WTC11 (cell line): ENCODE results near the gene EIF2B4. TPM values are rescaled to one million over a fixed set of nuclear protein-coding genes. Genes with fewer than 3 reads are reported as not detected.

Source experiments
- CBFB ChIP-seq: sonication (generic); formaldehyde crosslinking; IDR thresholded peaks from 2 replicates; pipeline ENCODE4 v1.8.1; 2022; ENCODE audit warnings: mild to moderate bottlenecking, low read depth, missing genetic modification reagents
- ELF4 ChIP-seq: sonication (generic); formaldehyde crosslinking; IDR thresholded peaks from 2 replicates; pipeline ENCODE4 v1.8.1; 2022; ENCODE audit warnings: low read depth, mild to moderate bottlenecking, moderate library complexity, missing genetic modification reagents
- EMX1 ChIP-seq: fragments of 250-450 bp; sonication (Bioruptor Pico); IDR thresholded peaks from 2 replicates; pipeline ENCODE4 v1.8.0; 2021; ENCODE audit warnings: mild to moderate bottlenecking
- ESRRA ChIP-seq: sonication (generic); formaldehyde crosslinking; IDR thresholded peaks from 2 replicates; pipeline ENCODE4 v1.8.1; 2022; ENCODE audit warnings: mild to moderate bottlenecking, missing genetic modification reagents, borderline replicate concordance
- ETV6 ChIP-seq: sonication (generic); formaldehyde crosslinking; IDR thresholded peaks from 2 replicates; pipeline ENCODE4 v1.8.1; 2022; ENCODE audit warnings: mild to moderate bottlenecking, missing genetic modification reagents
- FOXK1 ChIP-seq: sonication (generic); formaldehyde crosslinking; IDR thresholded peaks from 2 replicates; pipeline ENCODE4 v1.8.0; 2022; ENCODE audit warnings: mild to moderate bottlenecking, moderate library complexity, missing genetic modification reagents
- FOXP1 ChIP-seq: sonication (generic); formaldehyde crosslinking; IDR thresholded peaks from 2 replicates; pipeline ENCODE4 v1.8.0; 2022; ENCODE audit warnings: missing genetic modification reagents, mild to moderate bottlenecking, moderate library complexity, borderline replicate concordance
- GABPB1 ChIP-seq: sonication (generic); formaldehyde crosslinking; IDR thresholded peaks from 2 replicates; pipeline ENCODE4 v1.8.1; 2023; ENCODE audit warnings: mild to moderate bottlenecking, missing genetic modification reagents
- GRHL2 ChIP-seq: fragments of 250-450 bp; sonication (Bioruptor Pico); IDR thresholded peaks from 2 replicates; pipeline ENCODE4 v1.8.0; 2022; ENCODE audit warnings: mild to moderate bottlenecking, moderate library complexity; ENCODE audit not compliant: insufficient replicate concordance, severe bottlenecking
- HMGXB4 ChIP-seq: sonication (generic); formaldehyde crosslinking; IDR thresholded peaks from 2 replicates; pipeline ENCODE4 v1.8.1; 2023; ENCODE audit warnings: mild to moderate bottlenecking, moderate library complexity, missing genetic modification reagents
- JUN ChIP-seq: sonication (generic); formaldehyde crosslinking; IDR thresholded peaks from 2 replicates; pipeline ENCODE4 v1.8.0; 2023; ENCODE audit warnings: mild to moderate bottlenecking, missing genetic modification reagents
- KAT7 ChIP-seq: sonication (generic); formaldehyde crosslinking; IDR thresholded peaks from 2 replicates; pipeline ENCODE4 v1.8.1; 2023; ENCODE audit warnings: missing genetic modification reagents, mild to moderate bottlenecking, borderline replicate concordance
- NFE2L1 ChIP-seq: sonication (generic); formaldehyde crosslinking; IDR thresholded peaks from 2 replicates; pipeline ENCODE4 v1.8.1; 2023; ENCODE audit warnings: missing genetic modification reagents
- NR2C2 ChIP-seq: sonication (generic); formaldehyde crosslinking; IDR thresholded peaks from 2 replicates; pipeline ENCODE4 v1.8.0; 2022; ENCODE audit warnings: mild to moderate bottlenecking, missing genetic modification reagents
- NR3C1 ChIP-seq: sonication (generic); formaldehyde crosslinking; conservative IDR thresholded peaks from 2 replicates; pipeline ENCODE4 v1.8.1; 2023; ENCODE audit warnings: low read depth, mild to moderate bottlenecking, missing genetic modification reagents
- RELA ChIP-seq: sonication (generic); formaldehyde crosslinking; IDR thresholded peaks from 2 replicates; pipeline ENCODE4 v1.8.1; 2022; ENCODE audit warnings: missing genetic modification reagents, mild to moderate bottlenecking, borderline replicate concordance
- SMAD4 ChIP-seq: sonication (generic); formaldehyde crosslinking; IDR thresholded peaks from 2 replicates; pipeline ENCODE4 v1.8.0; 2022; ENCODE audit warnings: mild to moderate bottlenecking, missing genetic modification reagents
- SOX15 ChIP-seq: fragments of 250-450 bp; sonication (Bioruptor Pico); IDR thresholded peaks from 2 replicates; pipeline ENCODE4 v1.9.0; 2021; ENCODE audit warnings: mild to moderate bottlenecking
- SP1 ChIP-seq: sonication (generic); formaldehyde crosslinking; conservative IDR thresholded peaks from 2 replicates; pipeline ENCODE4 v1.8.1; 2022; ENCODE audit warnings: missing genetic modification reagents
- TCF7 ChIP-seq: sonication (generic); formaldehyde crosslinking; IDR thresholded peaks from 2 replicates; pipeline ENCODE4 v1.8.0; 2022; ENCODE audit warnings: mild to moderate bottlenecking, low read depth, missing genetic modification reagents, moderate library complexity
- TEAD1 ChIP-seq: sonication (generic); formaldehyde crosslinking; IDR thresholded peaks from 2 replicates; pipeline ENCODE4 v1.8.0; 2022; ENCODE audit warnings: mild to moderate bottlenecking, missing genetic modification reagents
- TP53 ChIP-seq: sonication (generic); formaldehyde crosslinking; IDR thresholded peaks from 2 replicates; pipeline ENCODE4 v1.8.1; 2023; ENCODE audit warnings: mild to moderate bottlenecking, missing genetic modification reagents
- USF1 ChIP-seq: sonication (generic); formaldehyde crosslinking; IDR thresholded peaks from 2 replicates; pipeline ENCODE4 v1.8.0; 2022; ENCODE audit warnings: mild to moderate bottlenecking, missing genetic modification reagents
- USF2 ChIP-seq: sonication (generic); formaldehyde crosslinking; IDR thresholded peaks from 2 replicates; pipeline ENCODE4 v1.8.1; 2023; ENCODE audit warnings: mild to moderate bottlenecking, missing genetic modification reagents, moderate library complexity
- ZNF219 ChIP-seq: sonication (generic); formaldehyde crosslinking; IDR thresholded peaks from 2 replicates; pipeline ENCODE4 v1.8.0; 2023; ENCODE audit warnings: missing genetic modification reagents, mild to moderate bottlenecking, borderline replicate concordance
- ZNF232 ChIP-seq: sonication (generic); formaldehyde crosslinking; IDR thresholded peaks from 2 replicates; pipeline ENCODE4 v1.8.0; 2022; ENCODE audit warnings: mild to moderate bottlenecking, missing genetic modification reagents
- ZNF281 ChIP-seq: sonication (generic); formaldehyde crosslinking; IDR thresholded peaks from 2 replicates; pipeline ENCODE4 v1.8.0; 2023; ENCODE audit warnings: mild to moderate bottlenecking, missing genetic modification reagents
- ZNF317 ChIP-seq: sonication (generic); formaldehyde crosslinking; IDR thresholded peaks from 2 replicates; pipeline ENCODE4 v1.8.1; 2023; ENCODE audit warnings: low read depth, mild to moderate bottlenecking, moderate library complexity, missing genetic modification reagents, borderline replicate concordance
- ZNF416 ChIP-seq: fragments of 250-450 bp; sonication (Bioruptor Pico); IDR thresholded peaks from 2 replicates; pipeline ENCODE4 v1.9.0; 2021; ENCODE audit warnings: mild to moderate bottlenecking, inconsistent platforms
- ZNF532 ChIP-seq: fragments of 250-450 bp; sonication (Bioruptor Pico); IDR thresholded peaks from 2 replicates; pipeline ENCODE4 v1.9.0; 2021; ENCODE audit warnings: mild to moderate bottlenecking, borderline replicate concordance
- total RNA-seq: library from RNA; stranded (reverse); gene quantifications from 3 replicates; pipeline ENCODE4 v1.2.3, GENCODE V29; 2021

The EIF2B4 gene
- total RNA-seq, 1 experiment from 2014 or later = 49.1 TPM

GRCh38 chr2:27356382-27357181 lies 13.6 kb downstream of the EIF2B4 start, which contains the start of gene GTF3C2 (continued):
- no peak for TF ChIP-seq GRHL2 (CRISPR knock-in tag)
- no peak for TF ChIP-seq SOX15 (CRISPR knock-in tag)
- TF ChIP-seq FOXK1 = peak; percentile 93
- TF ChIP-seq ZNF416 (CRISPR knock-in tag) = no peak
- TF ChIP-seq ZNF232 = peak; percentile 47; the same call in 1 of the 2 replicates
- TF ChIP-seq ZNF532 (CRISPR knock-in tag) = no peak
- no peak; the same call in 1 of the 2 replicates for TF ChIP-seq FOXP1 (CRISPR knock-in tag)
- TF ChIP-seq USF1 (CRISPR knock-in tag) = peak; percentile 68
- peak; percentile 95; the same call in 1 of the 2 replicates for TF ChIP-seq CBFB
- TF ChIP-seq TP53 (CRISPR knock-in tag) = peak; percentile 72; the same call in 1 of the 2 replicates
- no peak for TF ChIP-seq NR3C1
- no peak; the same call in 1 of the 2 replicates for TF ChIP-seq NR2C2
- 0 out of 2 replicates have a peak, but pooled peaks have one; percentile 47 for TF ChIP-seq SMAD4 (CRISPR knock-in tag)
- no peak for TF ChIP-seq ZNF281 (CRISPR knock-in tag)
- peak; percentile 14; the same call in 1 of the 2 replicates for TF ChIP-seq NFE2L1
- peak; percentile 43; the same call in 1 of the 2 replicates for TF ChIP-seq JUN (CRISPR knock-in tag)
- peak; percentile 67 for TF ChIP-seq GABPB1
- TF ChIP-seq TCF7 (CRISPR knock-in tag) = no peak
- no peak for TF ChIP-seq EMX1 (CRISPR knock-in tag)
- peak; percentile 47 for TF ChIP-seq ETV6
- TF ChIP-seq USF2 = peak; percentile 73
- no peak for TF ChIP-seq ZNF219 (CRISPR knock-in tag)
- TF ChIP-seq ESRRA = no peak
- TF ChIP-seq TEAD1 (CRISPR knock-in tag) = 0 out of 2 replicates have a peak, but pooled peaks have one; percentile 38
- no peak for TF ChIP-seq ELF4
- TF ChIP-seq HMGXB4 (CRISPR knock-in tag) = peak; percentile 40; the same call in 1 of the 2 replicates
- peak; percentile 52; the same call in 1 of the 2 replicates for TF ChIP-seq RELA (CRISPR knock-in tag)
- no peak for TF ChIP-seq ZNF317 (CRISPR knock-in tag)
- TF ChIP-seq SP1 = peak; percentile 85
- TF ChIP-seq KAT7 (CRISPR knock-in tag) = peak; percentile 34; the same call in 1 of the 2 replicates
